Stimulated activated CD4-positive, alpha-beta T cell treated with anti-CD3 and anti-CD28 coated beads, TNF-alpha, amount 100 ng/mL, for 4 hours (primary cell): ENCODE data around the gene TMEM161A.
"Not testable (repeated sequence)": the region's sequence is repeated elsewhere in the genome, so short reads cannot be mapped to it uniquely, and the experiment has no call there.

Experiments
- DNase-seq, 3 experiments: peaks; one replicate each; pipeline ENCODE4 v3.0.0-alpha.2; 2020; ENCODE audit warnings: low read depth in 3 of 3

The TMEM161A gene

GRCh38 chr19:19155495-19156219 lies 17.4 kb upstream of the TMEM161A start:
- DNase-seq, result no peak

GRCh38 chr19:19154768-19155494 lies 16.7 kb upstream of the TMEM161A start:
- DNase-seq, result no peak

- DNase-seq, result no peak
These were observed 14.5 kb upstream of the TMEM161A start for GRCh38 chr19:19152668-19153384.

GRCh38 chr19:19151418-19151817 lies 13.1 kb upstream of the TMEM161A start:
- DNase-seq, result no peak

- DNase-seq, result no peak
These were observed 11.2 kb upstream of the TMEM161A start for GRCh38 chr19:19149435-19149834.

- DNase-seq, result not testable (repeated sequence)
These were observed 10.2 kb upstream of the TMEM161A start for GRCh38 chr19:19148504-19148903.

GRCh38 chr19:19147344-19147743 lies 9.1 kb upstream of the TMEM161A start:
- DNase-seq, result no peak

GRCh38 chr19:19146865-19147264 lies 8.6 kb upstream of the TMEM161A start:
- no peak for DNase-seq

- peak; percentile 69 to 78 (median 77) for DNase-seq
These were observed 7.7 kb upstream of the TMEM161A start for GRCh38 chr19:19145684-19146608.

- DNase-seq, result no peak
These were observed 7.0 kb upstream of the TMEM161A start for GRCh38 chr19:19145281-19145680.

- DNase-seq, result no peak
These were observed 4.1 kb upstream of the TMEM161A start for GRCh38 chr19:19142347-19142746.

GRCh38 chr19:19140476-19140875 lies 2.2 kb upstream of the TMEM161A start:
- no peak for DNase-seq

GRCh38 chr19:19139876-19140229 lies 1.6 kb upstream of the TMEM161A start:
- DNase-seq, result no peak

GRCh38 chr19:19137556-19138108 lies 646 bp downstream of the TMEM161A start:
- no peak for DNase-seq

GRCh38 chr19:19135713-19136112 lies 2.6 kb downstream of the TMEM161A start:
- not testable (repeated sequence) for DNase-seq

- DNase-seq, result peak in 1 of 3 experiments; percentile 30
These were observed 3.6 kb downstream of the TMEM161A start for GRCh38 chr19:19134687-19135158.

- no peak for DNase-seq
These were observed 4.3 kb downstream of the TMEM161A start for GRCh38 chr19:19133985-19134384.

- no peak for DNase-seq
These were observed 5.4 kb downstream of the TMEM161A start for GRCh38 chr19:19132912-19133311.

- no peak for DNase-seq
These were observed 6.3 kb downstream of the TMEM161A start for GRCh38 chr19:19131989-19132388.

- DNase-seq, result no peak
These were observed 12.2 kb downstream of the TMEM161A start for GRCh38 chr19:19126102-19126501.

- no peak for DNase-seq
These were observed 14.9 kb downstream of the TMEM161A start for GRCh38 chr19:19123386-19123785.
